Measurements from ENCODE around the gene S100A3. TPM values are rescaled to one million over a fixed set of nuclear protein-coding genes. Genes with fewer than 3 reads are reported as not detected.

S100A3 gene
- total and polyA plus RNA-seq, 2 of the 8 experiments (the other 6 are each of a cell fraction or from before 2014, with no cell fraction given), result 0.26 to 0.47 TPM

GRCh38 chr1:153550827-153551500 lies 1.9 kb upstream of the S100A3 start:
- Histone ChIP-seq H4K20me1 (replicated peaks in 1 of 2; ENCODE audit: control insufficient read depth in 1 of 2, insufficient read depth in 2 of 2, low read length in 2 of 2) (no peaks in the 10 kb centered on the region), H3K9me3 (ENCODE audit: insufficient read depth in 2 of 2, low read depth in 1 of 2, low read length in 1 of 2) (no peaks in the 10 kb centered on the region), H3K23ac (ENCODE audit: insufficient read length) (no peak overlapping the region), H4K91ac (replicated peaks; ENCODE audit: insufficient read length, low read length) (no peak overlapping the region), H2BK15ac (ENCODE audit: low read length) (no peak overlapping the region), H2BK20ac (ENCODE audit: low read length) (no peak overlapping the region), H3K4me2 (ENCODE audit: insufficient read depth in 1 of 2, low read depth in 2 of 2, low read length in 2 of 2) (no peak overlapping the region), H3K79me1 (ENCODE audit: low read depth, low read length) (no peaks in the 10 kb centered on the region), H3K9ac (replicated peaks in 1 of 4; ENCODE audit: extremely low read depth in 1 of 4, low read depth in 3 of 4, low read length in 3 of 4) (no peak overlapping the region), H3K36me3 (ENCODE audit: control insufficient read depth in 2 of 4, insufficient read depth in 4 of 4, low read length in 3 of 4) (no peaks in the 10 kb centered on the region), H3K27me3 (replicated peaks in 1 of 4; ENCODE audit: control insufficient read depth in 3 of 4, extremely low read depth in 1 of 4, insufficient read depth in 3 of 4, low read length in 3 of 4) (no peaks in the 10 kb centered on the region; a peak in 3 of 7 replicates), H3K56ac (replicated peaks; ENCODE audit: insufficient read length, low read depth, low read length) (no peak overlapping the region), H3K4ac (replicated peaks; ENCODE audit: insufficient read length, low read depth, low read length) (no peak overlapping the region), H3K4me1 (replicated peaks in 1 of 4; ENCODE audit: control insufficient read depth in 3 of 4, insufficient read depth in 4 of 4, low read length in 3 of 4) (peaks cover 0 to 18% (median 8%) of the 10 kb centered on the region in 4 experiments; a peak in 6 of 7 replicates), H4K5ac (ENCODE audit: insufficient read length, low read depth, low read length) (no peak overlapping the region), H3K4me3 (ENCODE audit: extremely low read depth in 1 of 4, insufficient read depth in 2 of 4, low read depth in 3 of 4, low read length in 4 of 4) (no peak overlapping the region), H2BK120ac (replicated peaks; ENCODE audit: low read depth, low read length) (no peak overlapping the region), H3K79me2 (ENCODE audit: control insufficient read depth in 1 of 2, insufficient read depth in 2 of 2, low read length in 2 of 2) (no peaks in the 10 kb centered on the region), H3K23me2 (ENCODE audit: low read depth, low read length) (no peaks in the 10 kb centered on the region), H3K18ac (ENCODE audit: extremely low read depth, low read length) (no peak overlapping the region), H2BK5ac (ENCODE audit: low read depth, low read length) (no peak overlapping the region), H2AFZ (ENCODE audit: low read length) (no peak overlapping the region), H4K8ac (ENCODE audit: extremely low read depth, insufficient read depth, low read length) (no peak overlapping the region), H2BK12ac (ENCODE audit: low read depth, low read length) (no peak overlapping the region), H3K14ac (ENCODE audit: insufficient read length) (no peak overlapping the region), H2AK5ac (ENCODE audit: low read depth, low read length) (no peak overlapping the region), H3K27ac (ENCODE audit: low read depth, low read length) (no peak overlapping the region)
- ChIA-PET POLR2A (ENCODE audit: partially characterized antibody) (interaction anchor here (0.6 to 1.8 kb wide), 7 partner anchors 9 to 440 kb away, joined by 3 to 5 read pairs (median 4); partner anchors contain the start of genes CHTOP, RPS27, S100A5 and S100A6), CTCF (ENCODE audit: partially characterized antibody) (interaction anchor here (0.7 to 12.9 kb wide), 11 partner anchors 11 to 196 kb away, joined by 3 to 165 read pairs (median 12); partner anchors contain the start of genes S100A1, S100A13, S100A5 and S100A6)
- DNase-seq (ENCODE audit: low read depth in 1 of 2, low spot score in 2 of 2) (no peak), FAIRE-seq (no peak)
- WGBS, 2 experiments (ENCODE audit: extremely low coverage in 1 of 2, insufficient coverage in 1 of 2, insufficient read length in 1 of 2, insufficient replicate concordance in 2 of 2, low coverage in 1 of 2, low lambda C conversion rate in 2 of 2, missing lambda C conversion rate in 1 of 2), result 100% methylated on average over 6 of the region's 10 CpGs; no CpG with 5 or more reads in 1 of the 2 experiments
- no peak for TF ChIP-seq POLR2A (IDR thresholded peaks at IDR 0.05; ENCODE audit: control extremely low read depth in 1 of 2, low read depth in 2 of 2, low read length in 2 of 2)
- TF ChIP-seq SAP30 (IDR thresholded peaks at IDR 0.05; ENCODE audit: insufficient read depth, insufficient replicate concordance, low read length), result no peak
- TF ChIP-seq EP300 (IDR thresholded peaks at IDR 0.05; ENCODE audit: borderline replicate concordance in 1 of 2, low read depth in 2 of 2, low read length in 2 of 2), result no peak
- TF ChIP-seq GTF2F1 (IDR thresholded peaks at IDR 0.05; ENCODE audit: borderline replicate concordance, low read depth, low read length), result no peak
- TF ChIP-seq SRF (IDR thresholded peaks at IDR 0.05; ENCODE audit: low read depth, low read length), result no peak
- no peak for TF ChIP-seq SIN3A (conservative IDR thresholded peaks at IDR 0.05 in 1 of 2, IDR thresholded peaks at IDR 0.05 in 1 of 2; ENCODE audit: low read depth in 1 of 2, low read length in 2 of 2)

Measured in H1 (cell line).